Mesenchymal stem cell (in vitro differentiated cells and primary cell): ENCODE results near the gene HPD.
"Not testable (repeated sequence)": the region's sequence is repeated elsewhere in the genome, so short reads cannot be mapped to it uniquely, and the experiment has no call there.

Source experiments
- DNase-seq: peaks from one replicate; pipeline ENCODE4 v3.0.0-alpha.2; 2013
- H2AFZ ChIP-seq: one replicate; pipeline ENCODE4 v1.6.1; 2013; ENCODE audit warnings: low read depth, mild to moderate bottlenecking, control low read depth, inconsistent platforms, low read length, moderate library complexity
- H2AK5ac ChIP-seq: 2 replicates; pipeline ENCODE4 v1.6.1; 2013; ENCODE audit warnings: low read length, moderate library complexity, mild to moderate bottlenecking, inconsistent platforms; ENCODE audit not compliant: severe bottlenecking
- H2BK120ac ChIP-seq: one replicate; pipeline ENCODE4 v1.6.1; 2013; ENCODE audit warnings: low read depth, mild to moderate bottlenecking, inconsistent platforms, low read length, moderate library complexity
- H2BK12ac ChIP-seq, 2 experiments: one replicate each; pipeline ENCODE4 v1.6.1; 2013; ENCODE audit warnings: inconsistent platforms in 2 of 2, low read length in 2 of 2, mild to moderate bottlenecking in 2 of 2, moderate library complexity in 2 of 2, control low read depth in 1 of 2
- H2BK15ac ChIP-seq: one replicate; pipeline ENCODE4 v1.6.1; 2013; ENCODE audit warnings: mild to moderate bottlenecking, low read depth, inconsistent platforms; ENCODE audit not compliant: poor library complexity, severe bottlenecking
- H2BK5ac ChIP-seq: 2 replicates; pipeline ENCODE4 v1.6.1; 2013; ENCODE audit warnings: low read depth, mild to moderate bottlenecking, low read length, control low read depth, inconsistent platforms; ENCODE audit not compliant: poor library complexity, severe bottlenecking
- H3K14ac ChIP-seq, 2 experiments: one replicate each; pipeline ENCODE4 v1.6.1; 2013; ENCODE audit warnings: inconsistent platforms in 2 of 2, low read length in 2 of 2, control low read depth in 1 of 2, mild to moderate bottlenecking in 1 of 2, moderate library complexity in 1 of 2
- H3K18ac ChIP-seq, 2 experiments: one replicate each; pipeline ENCODE4 v1.6.1; 2013; ENCODE audit warnings: inconsistent platforms in 2 of 2, low read length in 2 of 2, control low read depth in 1 of 2, low read depth in 1 of 2, mild to moderate bottlenecking in 1 of 2
- H3K23ac ChIP-seq, 2 experiments: one replicate each; pipeline ENCODE4 v1.6.1; 2013; ENCODE audit warnings: inconsistent platforms in 2 of 2, low read length in 2 of 2, mild to moderate bottlenecking in 2 of 2, moderate library complexity in 2 of 2, control low read depth in 1 of 2
- H3K27ac ChIP-seq: 2 replicates; pipeline ENCODE4 v1.5.1; 2013; ENCODE audit warnings: mild to moderate bottlenecking, moderate library complexity, low read length, control low read depth, inconsistent platforms; ENCODE audit not compliant: poor library complexity, severe bottlenecking
- H3K27me3 ChIP-seq, 2 experiments: 2 replicates each; pipeline versions ENCODE4 v1.6.1 to v1.7.0; 2013; ENCODE audit warnings: low read length in 2 of 2, mild to moderate bottlenecking in 2 of 2, moderate library complexity in 2 of 2, control low read depth in 1 of 2, inconsistent platforms in 1 of 2; ENCODE audit not compliant: control insufficient read depth in 1 of 2, insufficient read depth in 1 of 2
- H3K36me3 ChIP-seq, 2 experiments: 2 replicates each; pipeline versions ENCODE4 v1.6.1 to v1.7.0; 2013; ENCODE audit warnings: low read length in 2 of 2, control low read depth in 1 of 2, inconsistent platforms in 1 of 2, low read depth in 1 of 2, mild to moderate bottlenecking in 1 of 2; ENCODE audit not compliant: insufficient read depth in 2 of 2, control insufficient read depth in 1 of 2
- H3K4ac ChIP-seq, 2 experiments: one replicate each; pipeline ENCODE4 v1.6.1; 2013; ENCODE audit warnings: inconsistent platforms in 2 of 2, low read length in 2 of 2, mild to moderate bottlenecking in 2 of 2, moderate library complexity in 2 of 2, control low read depth in 1 of 2, low read depth in 1 of 2
- H3K4me1 ChIP-seq: 2 replicates; pipeline ENCODE4 v1.6.1; 2013; ENCODE audit warnings: low read depth, low read length, control low read depth; ENCODE audit not compliant: control insufficient read depth, insufficient read depth
- H3K4me2 ChIP-seq: 2 replicates; pipeline ENCODE4 v1.6.1; 2013; ENCODE audit warnings: low read length, mild to moderate bottlenecking, inconsistent platforms; ENCODE audit not compliant: poor library complexity, severe bottlenecking
- H3K4me3 ChIP-seq, 2 experiments: 2 replicates each; pipeline versions ENCODE4 v1.5.1 to v1.7.0; 2013; ENCODE audit warnings: low read length in 2 of 2, mild to moderate bottlenecking in 2 of 2, control low read depth in 1 of 2, low read depth in 1 of 2; ENCODE audit not compliant: insufficient read depth in 1 of 2
- H3K79me1 ChIP-seq: replicated peaks from 2 replicates; pipeline ENCODE4 v1.6.1; 2013; ENCODE audit warnings: mild to moderate bottlenecking, control low read depth, low read length, inconsistent platforms; ENCODE audit not compliant: poor library complexity, severe bottlenecking
- H3K9ac ChIP-seq: 2 replicates; pipeline ENCODE4 v1.7.0; 2013; ENCODE audit warnings: mild to moderate bottlenecking, low read length, moderate library complexity
- H3K9me3 ChIP-seq: 2 replicates; pipeline ENCODE4 v1.7.0; 2013; ENCODE audit warnings: mild to moderate bottlenecking, low read length; ENCODE audit not compliant: control insufficient read depth
- H4K8ac ChIP-seq: one replicate; pipeline ENCODE4 v1.6.1; 2013; ENCODE audit warnings: inconsistent platforms, mild to moderate bottlenecking, low read length, moderate library complexity
- H4K91ac ChIP-seq: one replicate; pipeline ENCODE4 v1.6.1; 2013; ENCODE audit warnings: mild to moderate bottlenecking, low read length, inconsistent platforms
- WGBS: methylation state at CpG from one replicate; pipeline ENCODE4 v1.1.7; 2013; ENCODE audit warnings: mixed read lengths; 5-methylcytosine and 5-hydroxymethylcytosine counted together

HPD gene

DNA sequence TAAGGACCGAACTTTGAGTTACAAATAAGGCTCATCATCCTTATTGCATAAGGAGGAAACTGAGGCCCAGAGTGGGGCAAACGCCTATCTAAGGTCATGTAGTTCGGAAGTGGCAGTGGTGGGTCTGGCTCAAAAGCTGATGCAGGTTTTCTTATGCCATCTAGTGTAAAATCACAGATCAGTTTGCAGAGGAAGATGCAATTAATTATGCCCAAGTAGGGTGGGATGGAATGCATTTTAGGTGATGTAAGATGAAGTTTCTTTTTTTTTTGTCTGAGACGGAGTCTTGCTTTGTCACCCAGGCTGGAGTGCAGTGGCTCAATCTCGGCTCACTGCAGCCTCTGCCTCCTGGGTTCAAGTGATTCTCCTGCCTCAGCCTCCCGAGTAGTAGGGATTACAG lies 31.0 kb upstream of the HPD start:
- H4K8ac ChIP-seq, H2BK5ac ChIP-seq, H2BK12ac ChIP-seq, H3K79me1 ChIP-seq, H4K91ac ChIP-seq, DNase-seq, H2AFZ ChIP-seq, H3K18ac ChIP-seq, H2BK15ac ChIP-seq, H3K9me3 ChIP-seq, H3K27me3 ChIP-seq, H3K14ac ChIP-seq, H3K23ac ChIP-seq, H3K4ac ChIP-seq, H2AK5ac ChIP-seq, H2BK120ac ChIP-seq: not testable (repeated sequence)
- Histone ChIP-seq H3K4me3 (peak overlapping the region in 1 of 2 experiments; percentile 87), H3K4me1 (peaks cover 16% of the 10 kb centered on the region), H3K4me2 (peak overlapping the region; percentile 64), H3K9ac (peak overlapping the region; percentile 97), H3K27ac (peak overlapping the region; percentile 95), H3K36me3 (peaks cover 16 to 22% of the 10 kb centered on the region in 2 experiments)
- 75% methylated on average over 6 of the region's 6 CpGs for WGBS

DNA sequence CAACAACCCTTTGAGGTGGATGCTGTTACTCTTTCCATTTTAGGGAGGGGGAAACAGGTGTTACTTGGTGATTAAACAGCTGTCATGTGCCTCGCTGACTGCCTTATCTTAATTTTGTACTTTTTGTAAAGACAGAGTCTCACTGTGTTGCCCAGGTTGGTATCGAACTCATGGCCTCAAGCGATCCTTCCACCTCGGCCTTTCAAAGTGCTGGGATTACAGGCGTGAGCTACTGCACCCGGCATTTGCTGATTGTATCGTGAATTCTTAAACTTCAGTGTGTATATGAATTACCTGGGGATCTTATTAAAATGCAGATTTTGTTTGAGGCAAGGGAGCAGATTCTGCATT lies 30.6 kb upstream of the HPD start:
- Histone ChIP-seq H3K23ac (no peak overlapping the region), H2AK5ac (no peak overlapping the region), H3K14ac (peak overlapping the region in 1 of 2 experiments; percentile 2), H3K9me3 (no peaks in the 10 kb centered on the region), H4K8ac (no peak overlapping the region), H3K27me3 (no peaks in the 10 kb centered on the region), H3K9ac (peak overlapping the region; percentile 97), H4K91ac (no peak overlapping the region), H3K4me2 (peak overlapping the region; percentile 64), H3K4me3 (peak overlapping the region; percentile 86 to 87), H2BK120ac (no peak overlapping the region), H3K36me3 (peaks cover 16 to 19% of the 10 kb centered on the region in 2 experiments), H3K27ac (peak overlapping the region; percentile 95), H2BK5ac (no peak overlapping the region), H3K4ac (no peak overlapping the region), H3K79me1 (peaks cover 8% of the 10 kb centered on the region), H3K4me1 (peaks cover 16% of the 10 kb centered on the region), H3K18ac (peak overlapping the region in 1 of 2 experiments; percentile 99), H2BK12ac (no peak overlapping the region), H2AFZ (no peak overlapping the region), H2BK15ac (no peak overlapping the region)
- WGBS = 14% methylated on average over 7 of the region's 7 CpGs
- DNase-seq = no peak

DNA sequence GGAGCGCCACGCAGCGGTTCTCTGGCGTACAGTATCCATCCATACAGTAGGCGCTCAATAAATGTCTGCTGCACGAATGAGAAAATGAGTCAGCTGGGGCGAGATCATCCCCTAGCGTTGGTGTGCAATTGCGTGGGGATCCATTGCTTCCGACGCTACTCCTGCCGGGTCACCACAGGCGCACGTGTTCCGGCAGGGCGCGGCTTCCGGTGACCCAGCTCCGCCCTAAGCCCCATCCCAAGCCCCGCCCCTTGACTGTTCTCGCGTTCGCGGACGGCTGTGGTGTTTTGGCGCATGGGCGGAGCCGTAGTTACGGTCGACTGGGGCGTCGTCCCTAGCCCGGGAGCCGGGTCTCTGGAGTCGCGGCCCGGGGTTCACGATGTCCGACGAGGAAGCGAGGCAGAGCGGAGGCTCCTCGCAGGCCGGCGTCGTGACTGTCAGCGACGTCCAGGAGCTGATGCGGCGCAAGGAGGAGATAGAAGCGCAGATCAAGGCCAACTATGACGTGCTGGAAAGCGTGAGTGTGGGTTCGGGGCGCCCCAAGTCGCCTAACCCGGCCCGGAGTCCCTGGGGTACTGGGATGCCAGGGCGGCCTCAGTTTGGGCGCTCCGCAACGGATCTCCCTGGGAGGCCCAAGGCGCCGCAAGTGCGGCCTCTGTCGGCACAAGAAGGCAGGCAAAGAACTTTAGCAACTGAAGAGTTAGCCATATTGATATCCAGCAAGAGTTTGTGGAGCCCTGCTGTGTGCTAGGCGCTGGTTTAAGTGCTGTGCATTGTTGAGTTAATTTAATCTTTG lies 30.0 kb upstream of the HPD start, which contains the start of gene PSMD9:
TSS of gene PSMD9 (plus strand) at position 313 of the 796 bp plus-strand sequence. CDS start at position 380, 67 bp downstream.
- Histone ChIP-seq H3K18ac (peak within 1 kb of the TSS; percentile 98 to 99), H2BK15ac (peak within 1 kb of the TSS; percentile 60), H3K36me3 (peaks cover 16 to 19% of the 10 kb centered on the region in 2 experiments), H3K9ac (peak within 1 kb of the TSS; percentile 97), H3K4me3 (peak within 1 kb of the TSS; percentile 86 to 87), H4K91ac (peak within 1 kb of the TSS; percentile 95), H2BK5ac (peak within 1 kb of the TSS; percentile 60), H3K14ac (peak within 1 kb of the TSS in 1 of 2 experiments; percentile 98), H3K4ac (peak within 1 kb of the TSS; percentile 47 to 100), H4K8ac (peak within 1 kb of the TSS; percentile 98), H2AFZ (peak within 1 kb of the TSS; percentile 85), H3K79me1 (peaks cover 8% of the 10 kb centered on the region), H2BK120ac (peak within 1 kb of the TSS; percentile 89), H3K4me1 (peaks cover 13% of the 10 kb centered on the region), H3K27ac (peak within 1 kb of the TSS; percentile 95), H3K4me2 (peak within 1 kb of the TSS; percentile 66), H2BK12ac (peak within 1 kb of the TSS in 1 of 2 experiments; percentile 75), H2AK5ac (peak within 1 kb of the TSS; percentile 75), H3K9me3 (no peaks in the 10 kb centered on the region), H3K27me3 (no peaks in the 10 kb centered on the region), H3K23ac (peak within 1 kb of the TSS in 1 of 2 experiments; percentile 86)
- DNase-seq = peak; percentile 98
- under 1% methylated on average over 67 of the region's 67 CpGs for WGBS

DNA sequence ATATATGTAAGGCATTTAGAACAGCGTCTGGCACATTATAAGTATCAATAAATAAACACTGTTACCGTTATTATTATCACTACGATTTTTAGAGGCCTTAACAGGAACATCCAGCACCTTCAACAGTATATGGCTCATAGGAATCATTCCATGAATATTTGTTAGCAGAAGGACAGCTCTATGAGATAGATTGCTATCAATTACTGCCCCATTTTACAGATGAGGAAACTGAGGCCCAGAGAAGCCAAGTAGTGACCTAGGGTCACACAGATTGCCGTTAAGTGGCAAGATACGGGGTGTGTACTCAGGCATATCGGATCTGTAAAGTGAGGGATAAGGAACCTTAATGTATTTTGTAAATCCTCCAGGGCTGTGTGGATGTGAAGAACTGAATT lies 29.4 kb upstream of the HPD start:
- Histone ChIP-seq H3K79me1 (peaks cover 3% of the 10 kb centered on the region), H3K4me2 (peak overlapping the region; percentile 66), H3K18ac (peak overlapping the region; percentile 72 to 77), H2BK12ac (no peak overlapping the region), H3K9me3 (no peaks in the 10 kb centered on the region), H3K4me1 (peaks cover 7% of the 10 kb centered on the region), H3K27ac (peak overlapping the region; percentile 62), H4K8ac (peak overlapping the region; percentile 98), H3K4ac (peak overlapping the region in 1 of 2 experiments; percentile 77), H3K23ac (no peak overlapping the region), H3K4me3 (peak overlapping the region; percentile 86 to 87), H2BK15ac (no peak overlapping the region), H2AFZ (peak overlapping the region; percentile 46), H4K91ac (peak overlapping the region; percentile 48), H2AK5ac (peak overlapping the region; percentile 75), H3K14ac (no peak overlapping the region), H2BK120ac (no peak overlapping the region), H3K36me3 (peaks cover 11 to 17% of the 10 kb centered on the region in 2 experiments), H3K27me3 (no peaks in the 10 kb centered on the region), H2BK5ac (no peak overlapping the region), H3K9ac (peak overlapping the region; percentile 97)
- WGBS = 56% methylated on average over 5 of the region's 6 CpGs
- DNase-seq = no peak
